Colonic mucosa (tissue), 4 donors: ENCODE results near the gene C14orf93. TPM values are rescaled to one million over a fixed set of nuclear protein-coding genes. Genes with fewer than 3 reads are reported as not detected.

Experiments used
- DNase-seq: peaks from one replicate; pipeline ENCODE4 v3.0.0-alpha.2; 2020
- H3K27ac ChIP-seq: fragments of 200-600 bp; one replicate; pipeline ENCODE4 v1.8.0; 2021
- H3K27me3 ChIP-seq: fragments of 200-600 bp; one replicate; pipeline ENCODE4 v1.8.0; 2021
- H3K36me3 ChIP-seq: fragments of 200-600 bp; one replicate; pipeline ENCODE4 v1.8.0; 2021
- H3K4me1 ChIP-seq: fragments of 200-600 bp; one replicate; pipeline ENCODE4 v1.8.0; 2021; ENCODE audit warnings: mild to moderate bottlenecking
- H3K4me3 ChIP-seq: fragments of 200-600 bp; one replicate; pipeline ENCODE4 v1.8.0; 2021
- H3K9ac ChIP-seq, 2 donors: one replicate each; pipeline ENCODE4 v1.7.0; 2013; ENCODE audit warnings: control low read depth in 2 of 2, low read depth in 2 of 2, low read length in 2 of 2
- H3K9me3 ChIP-seq: fragments of 200-600 bp; one replicate; pipeline ENCODE4 v1.8.0; 2021
- intact Hi-C: fragments of 100-400 bp; cut with DNase I; formaldehyde crosslinking; loops from one replicate; pipeline ENCODE4 v1.14.1; 2022
- total RNA-seq, 2 donors: library from RNA; stranded (reverse); fragmentation: NEBNext Ultra II Directional in 1 of 2; extraction: Animal tissue kit (Norgen Biotek cat#: 25700) in 1 of 2; gene quantifications; one replicate each; pipeline ENCODE4 v1.2.1, GENCODE V29; 2021
- TF ChIP-seq, protein P1 (sequence below): fragments of 200-600 bp; IDR thresholded peaks from one replicate; pipeline ENCODE4 v1.8.0; 2022; ENCODE audit warnings: antibody characterized with exemption, mild to moderate bottlenecking
- donor health status: healthy.
- donor health status: DM: no; HTN: no; CAD: no.
- donor health status: DM: no; HTN: no; CAD: no.

Gene C14orf93
- total RNA-seq, 2 donors from 2014 or later = 8.8 to 14.5 TPM

DNA sequence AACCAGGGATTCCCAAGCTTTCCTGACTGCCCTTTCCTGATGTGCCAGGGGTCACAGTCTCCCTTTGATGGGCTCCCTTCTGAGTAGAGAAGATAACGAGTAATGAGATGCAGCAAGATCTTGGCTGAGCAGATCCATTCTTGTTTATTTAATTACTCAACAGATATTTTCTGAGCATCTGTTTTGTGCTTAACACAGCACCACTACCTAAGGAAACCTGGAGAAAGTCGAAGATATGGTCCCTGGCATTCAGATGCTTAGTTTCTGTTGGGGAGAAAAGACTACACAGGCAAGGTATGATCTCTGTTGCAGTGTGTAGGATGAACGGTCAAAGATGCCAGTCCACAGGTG is 31.5 kb downstream of the C14orf93 start:
- H3K9ac ChIP-seq = peak overlapping the region in 1 of 2 donors; percentile 36
- DNase-seq = no peak
- intact Hi-C loops = no loop called here
- no peak overlapping the region for H3K4me3 ChIP-seq
- no peaks in the 10 kb centered on the region for H3K36me3 ChIP-seq
- H3K9me3 ChIP-seq = no peaks in the 10 kb centered on the region
- H3K27ac ChIP-seq = no peak overlapping the region
- H3K4me1 ChIP-seq = peaks cover 27% of the 10 kb centered on the region
- H3K27me3 ChIP-seq = peaks cover 14% of the 10 kb centered on the region
- TF ChIP-seq, protein P1, sequence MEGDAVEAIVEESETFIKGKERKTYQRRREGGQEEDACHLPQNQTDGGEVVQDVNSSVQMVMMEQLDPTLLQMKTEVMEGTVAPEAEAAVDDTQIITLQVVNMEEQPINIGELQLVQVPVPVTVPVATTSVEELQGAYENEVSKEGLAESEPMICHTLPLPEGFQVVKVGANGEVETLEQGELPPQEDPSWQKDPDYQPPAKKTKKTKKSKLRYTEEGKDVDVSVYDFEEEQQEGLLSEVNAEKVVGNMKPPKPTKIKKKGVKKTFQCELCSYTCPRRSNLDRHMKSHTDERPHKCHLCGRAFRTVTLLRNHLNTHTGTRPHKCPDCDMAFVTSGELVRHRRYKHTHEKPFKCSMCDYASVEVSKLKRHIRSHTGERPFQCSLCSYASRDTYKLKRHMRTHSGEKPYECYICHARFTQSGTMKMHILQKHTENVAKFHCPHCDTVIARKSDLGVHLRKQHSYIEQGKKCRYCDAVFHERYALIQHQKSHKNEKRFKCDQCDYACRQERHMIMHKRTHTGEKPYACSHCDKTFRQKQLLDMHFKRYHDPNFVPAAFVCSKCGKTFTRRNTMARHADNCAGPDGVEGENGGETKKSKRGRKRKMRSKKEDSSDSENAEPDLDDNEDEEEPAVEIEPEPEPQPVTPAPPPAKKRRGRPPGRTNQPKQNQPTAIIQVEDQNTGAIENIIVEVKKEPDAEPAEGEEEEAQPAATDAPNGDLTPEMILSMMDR = no peak

DNA sequence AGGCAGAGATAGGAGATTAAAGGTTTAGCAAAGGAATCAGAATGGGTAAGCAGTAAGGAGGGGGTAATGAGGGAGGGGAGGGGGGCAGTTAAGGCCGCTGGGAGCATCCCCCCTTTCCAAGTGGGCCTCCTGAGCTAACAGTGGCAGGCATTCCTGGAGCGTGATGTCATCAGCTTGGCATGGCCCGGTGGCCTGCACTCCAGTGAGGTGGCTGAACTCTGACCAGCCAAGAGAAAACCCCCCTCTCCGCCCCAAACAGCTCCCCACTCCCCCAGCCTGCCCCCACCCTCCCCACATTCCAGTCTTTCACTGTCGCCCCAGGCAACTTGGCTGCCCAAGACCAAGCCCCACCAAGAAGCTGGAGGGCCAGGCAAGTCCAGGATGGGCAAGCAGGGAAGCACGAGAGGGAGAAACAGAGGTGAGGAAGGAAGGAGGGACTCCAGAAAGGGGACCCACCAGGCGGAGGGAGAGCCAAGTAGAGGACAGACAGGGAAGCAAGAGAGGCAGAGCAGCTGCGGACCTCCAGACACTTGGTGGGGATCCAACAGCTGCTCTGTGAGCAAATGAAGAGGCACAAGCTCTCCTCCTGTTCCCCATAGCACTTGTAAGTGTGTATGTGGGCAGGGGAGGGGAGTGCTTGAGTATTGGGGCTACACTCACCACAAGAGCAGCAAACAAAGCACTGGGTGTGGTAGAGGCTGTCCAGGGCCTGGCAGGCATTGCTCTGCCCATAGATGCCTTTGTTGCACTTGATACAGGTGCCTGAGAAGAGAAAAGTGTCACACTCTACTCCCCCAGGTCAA is 32.1 kb downstream of the C14orf93 start:
- intact Hi-C loops = no loop called here
- H3K4me1 ChIP-seq = peaks cover 27% of the 10 kb centered on the region
- no peak overlapping the region for H3K4me3 ChIP-seq
- peaks cover 14% of the 10 kb centered on the region for H3K27me3 ChIP-seq
- TF ChIP-seq, protein P1 = no peak
- H3K27ac ChIP-seq = peak overlapping the region; percentile 40
- peak overlapping the region in 1 of 2 donors; percentile 42 for H3K9ac ChIP-seq
- H3K9me3 ChIP-seq = no peaks in the 10 kb centered on the region
- H3K36me3 ChIP-seq = no peaks in the 10 kb centered on the region
- peak; percentile 69 for DNase-seq

DNA sequence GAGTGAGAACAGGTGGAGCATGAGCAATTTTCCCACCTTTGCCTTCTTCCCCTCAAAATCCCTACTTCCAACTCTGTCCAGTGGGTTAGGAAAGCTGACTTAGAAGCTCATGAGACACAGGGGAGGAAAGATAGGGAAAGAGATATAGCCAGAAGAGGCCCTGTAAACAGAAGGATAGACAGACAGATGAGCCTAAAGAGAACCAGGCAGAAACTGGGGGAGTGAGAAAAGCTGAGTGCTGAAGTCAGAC is 32.6 kb downstream of the C14orf93 start:
- TF ChIP-seq, protein P1 = no peak
- Histone ChIP-seq H3K36me3 (no peaks in the 10 kb centered on the region), H3K9ac (peak overlapping the region in 1 of 2 donors; percentile 42), H3K9me3 (no peaks in the 10 kb centered on the region), H3K27ac (peak overlapping the region; percentile 40), H3K4me1 (peaks cover 27% of the 10 kb centered on the region), H3K4me3 (no peak overlapping the region), H3K27me3 (peaks cover 14% of the 10 kb centered on the region)
- intact Hi-C loops = no loop called here
- DNase-seq = no peak

DNA sequence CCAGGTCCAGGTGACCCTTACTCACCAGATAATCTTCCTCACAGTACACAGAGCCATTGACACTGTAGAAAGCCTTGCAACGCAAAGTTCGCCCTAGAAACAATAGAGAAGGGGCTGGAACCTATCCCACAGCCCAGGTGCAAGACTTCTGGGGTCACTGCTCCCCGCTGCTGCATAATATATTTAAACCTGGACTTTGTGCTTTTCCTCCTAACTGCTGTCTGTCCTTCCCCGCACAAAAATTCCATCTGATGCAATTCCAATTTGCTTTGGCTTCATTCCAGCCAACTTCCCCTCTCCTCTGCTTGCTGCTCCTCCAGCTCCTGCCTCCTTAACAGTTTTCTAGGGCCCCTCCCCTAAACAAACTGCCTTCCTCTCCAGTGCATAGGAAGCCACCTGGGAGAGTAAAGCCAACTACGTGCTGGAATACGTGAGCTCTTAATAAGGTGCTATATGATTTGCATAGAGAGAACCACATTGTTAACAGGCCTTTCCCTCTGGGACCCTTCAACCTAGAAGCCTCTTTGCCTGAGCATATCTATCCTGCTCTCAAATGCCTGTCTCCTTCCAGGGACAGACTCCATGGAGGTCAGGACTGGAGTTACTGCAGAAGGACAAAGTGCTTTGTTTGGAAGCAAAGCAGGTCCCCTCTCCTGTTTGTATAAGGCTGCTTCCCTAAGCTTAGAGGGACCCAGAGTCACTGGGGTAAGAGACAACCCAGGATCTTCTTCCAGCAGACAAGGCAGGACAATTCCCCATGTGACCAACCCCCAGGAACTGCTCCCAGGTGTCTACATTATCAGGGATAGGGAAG is 33.1 kb downstream of the C14orf93 start:
- Histone ChIP-seq H3K27me3 (peaks cover 10% of the 10 kb centered on the region), H3K27ac (peak overlapping the region; percentile 40), H3K36me3 (no peaks in the 10 kb centered on the region), H3K9me3 (no peaks in the 10 kb centered on the region), H3K4me3 (no peak overlapping the region), H3K9ac (peak overlapping the region in 1 of 2 donors; percentile 42), H3K4me1 (peaks cover 27% of the 10 kb centered on the region)
- intact Hi-C loops = no loop called here
- DNase-seq = peak; percentile 76
- TF ChIP-seq, protein P1 = no peak

DNA sequence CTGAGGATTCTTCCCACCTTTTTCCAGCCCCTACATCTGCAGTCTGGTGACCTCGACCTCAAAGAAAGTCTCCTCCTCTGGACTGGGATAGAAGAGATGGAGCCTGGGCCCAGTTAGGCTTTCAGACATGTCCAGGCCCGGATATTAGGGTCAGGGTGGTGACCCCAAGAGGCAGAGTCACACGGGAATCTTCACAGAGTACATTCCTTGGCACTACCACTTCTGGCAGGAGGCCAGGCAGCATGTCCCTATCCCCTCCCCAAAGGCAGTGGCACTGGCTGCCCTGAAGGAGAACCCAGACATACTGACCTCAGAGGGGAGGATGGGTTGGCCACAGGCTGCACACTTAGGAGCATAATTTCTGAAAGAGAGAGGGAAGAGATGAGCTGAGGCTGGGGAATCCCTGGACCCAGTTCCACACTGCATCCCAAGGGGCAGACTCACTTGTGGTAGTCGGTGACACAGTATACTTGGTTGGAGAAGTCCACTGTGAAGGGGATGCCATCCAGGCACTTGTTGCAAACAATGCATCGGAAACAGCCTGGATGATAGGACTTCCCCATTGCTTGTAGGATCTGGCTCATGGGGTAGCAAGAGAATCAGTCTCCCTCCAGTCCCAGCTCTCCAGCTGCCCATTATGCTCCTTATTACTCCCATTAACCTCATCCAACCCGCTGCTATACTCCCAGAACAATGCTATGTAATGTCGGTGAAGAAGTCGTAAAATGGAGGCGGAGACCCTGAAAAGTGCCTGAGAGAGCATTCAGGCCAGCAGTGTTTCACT is 35.2 kb downstream of the C14orf93 start:
- H3K4me3 ChIP-seq = no peak overlapping the region
- intact Hi-C loops = no loop called here

More for the DNA sequence above, 35.2 kb downstream of the C14orf93 start:
- no peaks in the 10 kb centered on the region for H3K36me3 ChIP-seq
- no peak overlapping the region for H3K9ac ChIP-seq
- H3K27ac ChIP-seq = no peak overlapping the region
- peaks cover 21% of the 10 kb centered on the region for H3K4me1 ChIP-seq
- no peaks in the 10 kb centered on the region for H3K9me3 ChIP-seq
- H3K27me3 ChIP-seq = no peaks in the 10 kb centered on the region
- no peak for DNase-seq
- TF ChIP-seq, protein P1 = no peak
